GM12874 (cell line): ENCODE measurements around the gene HECW1.

Experiments
- TF ChIP-seq, protein P1 (sequence below): IDR thresholded peaks from 2 replicates; pipeline ENCODE4 v1.5.1; 2011; ENCODE audit warnings: low read depth, mild to moderate bottlenecking, control low read depth, low read length, moderate library complexity; ENCODE audit not compliant: insufficient read depth

The HECW1 gene

DNA sequence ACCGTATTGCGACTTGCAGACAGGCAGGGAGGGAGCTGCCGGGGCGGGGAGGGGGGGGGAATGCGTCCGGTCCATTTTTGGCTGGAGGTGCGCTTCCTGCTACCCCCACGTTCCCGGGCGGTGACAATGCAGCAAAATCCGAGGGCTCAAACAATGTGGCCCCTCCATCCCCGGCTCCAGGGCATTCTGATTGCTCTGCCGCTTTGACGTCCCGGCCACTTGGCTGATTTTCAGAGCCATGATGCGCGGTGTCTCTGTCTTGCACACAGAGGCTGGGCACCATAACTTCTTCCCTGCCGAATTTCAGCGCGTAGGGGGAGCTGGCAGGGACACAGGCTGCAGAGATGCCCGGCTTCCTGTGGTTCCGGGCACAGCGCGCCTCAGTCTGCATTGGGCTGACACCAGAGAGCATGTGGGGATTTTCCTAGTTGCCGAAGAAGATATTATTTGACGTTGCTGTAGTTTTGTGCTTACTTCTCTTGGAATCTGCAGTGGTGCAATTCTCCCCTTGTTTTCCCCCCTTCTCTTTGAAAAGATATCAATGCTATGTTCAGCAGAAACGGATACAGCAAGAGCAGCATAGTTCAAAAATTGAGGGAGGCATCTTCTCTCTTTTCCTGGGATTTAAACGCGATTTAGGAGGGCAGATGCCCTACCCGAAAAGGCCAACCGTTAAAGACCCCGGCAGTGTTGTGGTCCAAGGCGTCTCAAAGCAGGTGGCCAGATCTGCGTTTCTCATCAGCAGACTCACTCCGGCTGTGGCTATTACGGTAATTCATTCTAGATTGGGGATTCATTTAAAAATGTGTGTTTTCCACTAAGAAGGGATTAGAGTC lies 1.4 kb downstream of the HECW1 start:
- TF ChIP-seq, protein P1, sequence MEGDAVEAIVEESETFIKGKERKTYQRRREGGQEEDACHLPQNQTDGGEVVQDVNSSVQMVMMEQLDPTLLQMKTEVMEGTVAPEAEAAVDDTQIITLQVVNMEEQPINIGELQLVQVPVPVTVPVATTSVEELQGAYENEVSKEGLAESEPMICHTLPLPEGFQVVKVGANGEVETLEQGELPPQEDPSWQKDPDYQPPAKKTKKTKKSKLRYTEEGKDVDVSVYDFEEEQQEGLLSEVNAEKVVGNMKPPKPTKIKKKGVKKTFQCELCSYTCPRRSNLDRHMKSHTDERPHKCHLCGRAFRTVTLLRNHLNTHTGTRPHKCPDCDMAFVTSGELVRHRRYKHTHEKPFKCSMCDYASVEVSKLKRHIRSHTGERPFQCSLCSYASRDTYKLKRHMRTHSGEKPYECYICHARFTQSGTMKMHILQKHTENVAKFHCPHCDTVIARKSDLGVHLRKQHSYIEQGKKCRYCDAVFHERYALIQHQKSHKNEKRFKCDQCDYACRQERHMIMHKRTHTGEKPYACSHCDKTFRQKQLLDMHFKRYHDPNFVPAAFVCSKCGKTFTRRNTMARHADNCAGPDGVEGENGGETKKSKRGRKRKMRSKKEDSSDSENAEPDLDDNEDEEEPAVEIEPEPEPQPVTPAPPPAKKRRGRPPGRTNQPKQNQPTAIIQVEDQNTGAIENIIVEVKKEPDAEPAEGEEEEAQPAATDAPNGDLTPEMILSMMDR, result no peak

DNA sequence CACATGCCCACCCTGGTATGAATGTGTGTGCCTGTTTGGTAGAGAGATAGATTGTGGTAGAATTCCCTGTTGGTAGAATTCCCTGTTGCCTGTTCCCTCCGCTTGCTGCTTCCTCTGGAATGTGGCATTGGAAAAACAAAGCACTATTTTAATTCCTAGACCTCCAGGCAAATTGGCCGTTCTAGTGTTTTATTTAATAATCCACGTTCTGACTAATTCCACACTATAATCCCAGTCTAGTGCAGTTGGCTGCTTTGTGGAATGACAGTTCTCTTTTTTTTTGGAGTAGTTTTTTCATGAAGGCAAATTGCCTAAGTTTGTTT lies 2.0 kb downstream of the HECW1 start:
- TF ChIP-seq, protein P1, result no peak

DNA sequence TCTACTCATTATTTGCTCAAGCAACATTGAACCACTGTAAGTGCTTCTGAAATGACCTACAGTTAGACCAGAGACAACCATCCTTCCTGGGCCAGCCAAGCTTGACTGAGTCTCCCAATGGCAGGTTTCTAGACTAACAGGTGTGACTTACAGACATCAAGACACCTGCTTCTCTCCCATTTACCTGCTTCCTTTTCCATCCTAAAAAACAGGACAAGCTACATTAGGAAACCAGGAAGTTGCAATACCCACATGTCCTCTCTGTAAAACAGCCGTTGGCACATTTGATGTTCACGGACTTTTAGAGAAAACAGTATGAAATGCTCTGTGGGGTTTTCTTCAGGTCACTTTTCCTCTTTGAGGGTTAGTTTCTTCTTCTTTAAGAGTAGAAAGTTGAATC lies 4.0 kb downstream of the HECW1 start:
- TF ChIP-seq, protein P1, result no peak

GRCh38 chr7:43117095-43117494 lies 4.6 kb downstream of the HECW1 start:
- TF ChIP-seq, protein P1, result no peak

DNA sequence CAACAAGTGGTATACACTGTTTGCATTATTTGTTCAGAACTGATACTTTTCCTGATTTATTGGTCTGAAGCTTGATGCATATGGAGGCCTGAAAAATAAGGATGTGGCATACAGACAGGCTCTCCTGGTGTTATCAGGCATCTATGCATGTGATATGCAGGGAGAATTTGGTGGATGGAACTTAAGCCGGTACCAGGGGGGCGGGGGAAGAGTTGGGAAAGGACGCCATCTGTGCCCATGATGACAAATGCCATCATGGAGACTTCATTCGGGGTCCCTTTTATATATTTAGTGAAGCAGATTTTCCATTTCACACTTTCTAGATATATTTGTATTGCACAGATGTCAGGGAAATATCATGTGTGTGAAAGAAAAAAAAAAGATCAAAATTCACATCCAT lies 5.4 kb downstream of the HECW1 start:
- TF ChIP-seq, protein P1, result no peak

GRCh38 chr7:43118313-43118712 lies 5.9 kb downstream of the HECW1 start:
- TF ChIP-seq, protein P1, result no peak

DNA sequence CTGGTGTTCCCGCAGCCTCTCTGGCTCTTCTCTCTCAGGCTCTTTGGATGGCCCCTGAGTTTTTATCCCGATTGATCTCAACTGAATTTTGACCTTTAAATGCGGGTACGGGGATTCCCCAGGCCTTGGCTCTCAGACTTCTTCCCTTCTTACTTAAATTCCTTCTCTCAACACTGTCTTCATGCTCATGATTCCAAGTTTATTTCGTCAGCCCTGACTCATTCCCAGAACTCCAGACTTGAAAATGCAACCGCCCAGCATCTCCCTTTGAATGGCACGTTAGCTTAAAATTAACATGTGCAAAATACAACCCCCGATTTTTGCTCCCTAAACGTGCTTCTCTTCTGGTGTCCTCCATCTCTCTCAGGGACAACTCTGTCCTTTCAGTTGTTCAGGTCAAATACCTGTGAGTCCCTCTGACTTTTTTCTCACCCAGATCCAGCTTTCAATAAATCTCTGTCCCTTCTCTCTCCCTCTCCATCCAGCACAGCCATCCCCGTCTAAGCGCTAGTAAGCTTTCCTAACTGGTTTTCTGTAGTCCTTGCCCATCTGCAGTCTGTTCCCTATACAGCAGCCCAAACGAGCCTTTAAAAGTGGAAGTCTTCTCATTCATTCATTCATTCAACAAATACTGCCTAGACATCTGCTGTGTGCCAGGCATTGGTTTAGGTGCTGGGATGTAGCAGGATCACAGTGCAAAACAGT lies 7.1 kb downstream of the HECW1 start:
- TF ChIP-seq, protein P1, result no peak
